HG03135 (cell line): ENCODE measurements around the gene CYP26B1.

Source experiments
- ATAC-seq: cut with Tn5 transposase; IDR thresholded peaks from one replicate; pipeline ENCODE4 v1.9.1; 2021; ENCODE audit warnings: mild to moderate bottlenecking, moderate library complexity; ENCODE audit not compliant: unreplicated experiment

CYP26B1 gene

GRCh38 chr2:72155151-72155550, 7.5 kb upstream of the CYP26B1 start:
- no peak for ATAC-seq

- no peak for ATAC-seq
These were observed 6.8 kb upstream of the CYP26B1 start for GRCh38 chr2:72154386-72154975.

GRCh38 chr2:72153924-72154323, 6.3 kb upstream of the CYP26B1 start:
- ATAC-seq = no peak

- no peak for ATAC-seq
These were observed 5.5 kb upstream of the CYP26B1 start for GRCh38 chr2:72153026-72153791.

GRCh38 chr2:72150861-72151356, 3.2 kb upstream of the CYP26B1 start:
- ATAC-seq = no peak

GRCh38 chr2:72150157-72150860, 2.6 kb upstream of the CYP26B1 start:
- peak; percentile 81 for ATAC-seq

- ATAC-seq = no peak
These were observed 2.0 kb upstream of the CYP26B1 start for GRCh38 chr2:72149556-72150156.

- ATAC-seq = no peak
These were observed 1.3 kb upstream of the CYP26B1 start for GRCh38 chr2:72148837-72149555.

- no peak for ATAC-seq
These were observed 558 bp upstream of the CYP26B1 start for GRCh38 chr2:72148003-72148836.

- no peak for ATAC-seq
These were observed 1.0 kb downstream of the CYP26B1 start for GRCh38 chr2:72146347-72147302.

GRCh38 chr2:72145658-72146329, 1.9 kb downstream of the CYP26B1 start:
- ATAC-seq = no peak

- ATAC-seq = no peak
These were observed 2.4 kb downstream of the CYP26B1 start for GRCh38 chr2:72145289-72145657.

GRCh38 chr2:72144632-72145288, 2.9 kb downstream of the CYP26B1 start:
- no peak for ATAC-seq

GRCh38 chr2:72144274-72144631, 3.4 kb downstream of the CYP26B1 start:
- ATAC-seq = no peak

GRCh38 chr2:72143441-72144273, 4.0 kb downstream of the CYP26B1 start:
- ATAC-seq = no peak

GRCh38 chr2:72142570-72143440, 4.9 kb downstream of the CYP26B1 start:
- no peak for ATAC-seq
